Activated gamma-delta T cell treated with Interleukin-2 at 50 U/mL for 16 hours (primary cell): ENCODE measurements around the gene CEACAM19.

Experiments
- DNase-seq: peaks from one replicate; pipeline ENCODE4 v3.0.0-alpha.2; 2020

CEACAM19 gene

GRCh38 chr19:44725684-44726083 lies 54.4 kb downstream of the CEACAM19 start:
- no peak for DNase-seq

- no peak for DNase-seq
Observed at GRCh38 chr19:44726465-44726864, 55.2 kb downstream of the CEACAM19 start.

GRCh38 chr19:44728178-44728577 lies 56.9 kb downstream of the CEACAM19 start:
- no peak for DNase-seq

GRCh38 chr19:44729516-44730033 lies 58.3 kb downstream of the CEACAM19 start:
- DNase-seq = no peak

GRCh38 chr19:44731081-44731480 lies 59.8 kb downstream of the CEACAM19 start:
- no peak for DNase-seq

- no peak for DNase-seq
Observed at GRCh38 chr19:44731622-44732021, 60.3 kb downstream of the CEACAM19 start.

- DNase-seq = no peak
Observed at GRCh38 chr19:44732235-44733014, 61.1 kb downstream of the CEACAM19 start.
